Measurements from ENCODE around the gene PEX7.
"Not testable (repeated sequence)": the region's sequence is repeated elsewhere in the genome, so short reads cannot be mapped to it uniquely, and the experiment has no call there.

The PEX7 gene

DNA sequence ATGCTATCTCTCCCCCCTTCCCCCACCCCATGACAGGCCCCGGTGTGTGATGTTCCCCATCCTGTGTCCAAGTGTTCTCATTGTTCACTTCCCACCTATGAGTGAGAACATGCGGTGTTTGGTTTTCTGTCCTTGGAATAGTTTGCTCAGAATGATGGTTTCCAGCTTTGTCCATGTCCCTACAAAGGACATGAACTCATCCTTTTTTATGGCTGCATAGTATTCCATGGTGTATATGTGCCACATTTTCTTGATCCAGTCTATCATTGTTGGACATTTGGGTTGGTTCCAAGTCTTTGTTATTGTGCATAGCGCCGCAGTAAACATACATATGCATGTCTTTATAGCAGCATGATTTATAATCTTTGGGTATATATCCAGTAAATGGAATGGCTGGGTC lies 24.1 kb downstream of the PEX7 start:
- not testable (repeated sequence) for DNase-seq

DNA sequence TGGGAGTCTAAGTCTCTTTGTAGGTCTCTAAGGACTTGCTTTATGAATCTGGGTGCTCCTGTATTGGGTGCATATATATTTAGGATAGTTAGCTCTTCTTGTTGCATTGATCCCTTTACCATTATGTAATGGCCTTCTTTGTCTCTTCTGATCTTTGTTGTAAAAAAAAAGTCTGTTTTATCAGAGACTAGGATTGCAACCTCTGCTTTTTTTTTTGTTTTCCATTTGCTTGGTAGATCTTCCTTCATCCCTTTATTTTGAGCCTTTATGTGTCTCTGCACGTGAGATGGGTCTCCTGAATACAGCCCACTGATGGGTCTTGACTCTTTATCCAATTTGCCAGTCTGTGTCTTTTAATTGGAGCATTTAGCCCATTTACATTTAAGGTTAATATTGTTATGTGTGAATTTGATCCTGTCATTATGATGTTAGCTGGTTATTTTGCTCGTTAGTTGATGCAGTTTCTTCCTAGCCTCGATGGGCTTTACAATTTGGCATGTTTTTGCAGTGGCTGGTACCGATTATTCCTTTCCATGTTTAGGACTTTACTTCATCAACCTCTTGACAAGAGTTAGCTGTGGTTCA lies 27.7 kb downstream of the PEX7 start:
- DNase-seq = not testable (repeated sequence)

DNA sequence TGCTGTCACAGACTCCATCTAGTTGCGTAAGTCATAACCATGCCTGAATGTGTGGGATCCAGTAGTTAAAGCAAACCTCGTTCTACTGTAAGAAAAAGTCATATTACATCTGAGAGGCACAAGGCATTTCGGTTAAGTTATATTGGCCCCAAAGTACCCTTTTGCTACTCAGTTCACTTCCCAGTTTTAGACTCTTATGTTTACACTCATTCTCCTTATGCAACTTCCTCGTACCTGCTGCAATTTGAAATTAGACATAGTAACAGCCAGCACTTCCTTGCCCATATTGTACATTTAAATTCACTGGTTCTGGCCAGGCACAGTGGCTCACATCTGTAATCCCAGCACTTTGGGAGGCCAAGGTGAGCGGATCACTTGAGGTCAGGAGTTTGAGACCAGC lies 37.0 kb downstream of the PEX7 start:
- no peak for DNase-seq

DNA sequence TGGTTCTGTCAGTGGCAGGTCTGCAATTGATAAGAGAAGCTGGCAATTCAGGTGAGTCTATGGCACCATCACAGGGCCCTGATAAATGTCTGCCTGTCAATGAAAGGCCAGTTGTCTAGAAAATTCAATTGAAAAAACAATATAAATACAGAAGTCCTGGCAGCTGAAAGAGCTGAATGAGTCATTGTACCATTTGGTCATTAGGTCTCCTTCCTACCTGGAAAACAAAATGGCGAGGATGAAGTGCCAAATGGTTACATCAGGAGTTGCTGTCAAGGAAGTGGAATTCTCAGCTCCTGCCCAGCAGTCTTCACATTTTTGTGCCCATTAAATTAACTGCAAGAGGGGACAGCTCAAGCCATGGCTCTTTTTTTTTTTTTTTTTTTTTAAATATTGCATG lies 37.7 kb downstream of the PEX7 start:
- DNase-seq = no peak

DNA sequence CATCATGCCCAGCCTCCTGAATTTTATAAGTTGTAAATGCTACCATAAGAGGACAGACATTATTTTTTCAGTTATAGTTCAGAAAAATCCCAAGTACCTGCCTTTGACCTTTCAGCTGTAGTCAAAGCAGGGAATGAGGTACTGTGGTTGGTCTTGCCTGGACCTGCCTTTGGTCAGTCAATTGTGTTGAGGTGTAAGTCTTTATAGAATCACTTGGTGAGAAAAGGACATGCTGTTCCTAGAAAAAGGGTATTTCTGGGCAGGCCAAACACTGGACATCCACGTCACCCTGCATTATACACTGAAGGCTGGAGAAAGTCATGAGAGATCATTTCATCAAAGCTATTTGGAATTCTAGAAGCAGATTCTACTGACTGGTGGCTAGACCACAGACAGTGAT lies 40.3 kb downstream of the PEX7 start:
- no peak for DNase-seq

DNA sequence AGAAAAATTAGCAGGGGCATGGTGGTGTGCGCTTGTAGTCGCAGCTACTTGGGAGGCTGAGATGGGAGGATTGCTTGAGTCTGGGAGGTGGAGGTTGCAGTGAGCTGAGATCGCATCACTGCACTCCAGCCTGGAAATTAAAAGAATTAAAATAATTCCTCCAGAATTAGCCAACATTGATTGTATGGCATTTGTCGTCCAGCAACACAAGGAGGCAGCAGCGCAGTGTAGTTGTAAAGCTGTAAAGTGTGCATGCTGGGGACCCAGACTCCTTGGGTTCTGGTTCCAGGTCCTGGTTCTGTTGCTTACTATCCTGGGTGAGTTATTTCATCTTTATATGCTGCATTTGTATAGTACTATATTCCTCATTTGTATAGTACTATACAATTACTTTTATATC lies 41.4 kb downstream of the PEX7 start:
- DNase-seq = no peak

DNA sequence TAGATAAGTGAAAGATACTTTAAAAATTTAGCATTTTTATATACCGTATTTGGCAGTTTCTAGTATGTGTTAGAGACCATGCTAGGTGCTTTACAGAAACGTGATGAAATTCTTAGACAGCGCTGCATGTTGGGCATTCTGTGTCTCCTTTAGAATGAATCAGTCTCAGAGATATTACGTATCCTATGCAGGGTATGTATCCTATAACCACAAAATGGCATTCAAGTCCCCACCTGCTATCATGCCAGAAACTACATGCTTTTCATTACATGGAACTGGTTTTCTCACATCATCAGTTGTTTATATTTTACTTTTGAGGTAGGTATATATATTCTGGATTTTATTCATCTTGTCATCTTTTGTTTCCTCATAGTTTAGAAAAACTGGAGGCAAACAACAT lies 42.3 kb downstream of the PEX7 start:
- no peak for DNase-seq

DNA sequence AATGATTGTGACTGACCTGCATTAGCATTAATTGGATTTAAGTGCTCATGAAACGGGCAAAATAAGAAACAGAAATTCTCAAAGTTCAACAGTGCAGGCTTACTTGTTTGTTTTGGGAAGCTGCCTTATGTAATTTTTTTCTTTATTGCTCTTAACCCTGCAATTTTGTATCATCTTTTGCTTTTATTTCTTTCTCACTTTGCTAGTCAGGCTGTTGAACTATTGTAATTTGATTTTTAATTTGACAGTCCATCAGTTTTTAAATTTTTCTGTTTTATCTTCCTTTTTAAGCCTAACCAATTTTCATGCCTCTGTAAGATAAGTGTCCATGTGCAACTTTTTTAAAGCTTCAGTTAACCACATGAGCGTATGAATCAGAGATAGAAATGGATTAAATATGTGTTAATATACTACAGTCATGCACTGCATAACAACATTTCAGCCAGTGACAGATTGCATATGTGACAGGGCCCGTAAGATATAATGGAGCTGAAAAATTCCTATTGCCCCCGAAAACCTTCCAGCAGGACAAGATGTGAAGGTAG lies 44.6 kb downstream of the PEX7 start:
- no peak for DNase-seq

DNA sequence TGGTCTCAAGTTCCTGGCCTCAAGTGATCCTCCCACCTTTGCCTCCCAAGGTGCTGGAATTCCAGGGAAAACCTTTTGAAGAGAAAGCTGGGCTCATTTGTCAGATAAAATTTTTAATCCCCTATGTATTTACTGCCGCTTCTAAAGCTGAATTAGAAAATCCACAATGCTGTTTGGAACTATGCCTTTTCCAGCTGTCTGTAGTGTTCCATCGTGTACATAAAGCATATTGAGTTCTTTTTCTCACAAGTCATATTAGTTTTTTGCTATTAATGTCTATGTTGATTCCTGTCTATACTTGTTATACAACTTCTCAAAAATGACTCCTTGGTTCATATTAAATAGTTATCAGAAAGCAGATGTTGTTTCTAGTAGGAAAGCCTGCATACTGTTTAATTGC lies 47.1 kb downstream of the PEX7 start:
- DNase-seq = no peak

DNA sequence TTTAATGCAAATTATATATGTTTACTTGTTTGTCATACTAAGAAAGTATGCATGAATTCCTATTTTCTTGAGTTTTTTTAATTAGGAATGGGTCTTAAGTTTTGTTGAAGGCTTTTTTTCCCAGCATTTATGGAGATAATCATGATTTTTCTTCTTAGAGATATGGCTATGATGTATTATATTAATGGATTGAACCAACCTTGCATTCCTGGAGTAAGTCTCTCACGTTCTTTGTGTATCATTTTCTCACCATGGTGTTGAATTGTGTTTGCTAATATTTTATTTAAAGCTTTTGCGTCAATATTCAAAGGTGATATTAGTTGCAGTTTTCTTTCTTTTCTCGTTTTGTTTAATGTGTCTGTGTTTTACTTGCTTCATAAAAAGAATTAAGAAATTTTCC lies 51.4 kb downstream of the PEX7 start:
- no peak for DNase-seq

DNA sequence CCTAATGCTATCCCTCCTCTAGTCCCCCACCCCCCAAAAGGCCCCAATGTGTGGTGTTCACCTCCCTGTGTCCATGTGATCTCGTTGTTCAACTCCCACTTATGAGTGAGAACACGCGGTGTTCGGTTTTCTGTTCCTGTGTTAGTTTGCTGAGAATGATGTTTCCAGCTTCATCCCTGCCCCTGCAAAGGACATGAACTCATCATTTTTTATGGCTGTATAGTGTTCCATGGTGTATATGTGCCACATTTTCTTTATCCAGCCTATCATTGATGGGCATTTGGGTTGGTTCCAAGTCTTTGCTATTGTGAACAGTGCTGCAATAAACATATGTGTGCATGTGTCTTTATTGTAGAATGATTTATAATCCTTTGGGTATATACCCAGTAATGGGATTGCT lies 54.1 kb downstream of the PEX7 start:
- not testable (repeated sequence) for DNase-seq

DNA sequence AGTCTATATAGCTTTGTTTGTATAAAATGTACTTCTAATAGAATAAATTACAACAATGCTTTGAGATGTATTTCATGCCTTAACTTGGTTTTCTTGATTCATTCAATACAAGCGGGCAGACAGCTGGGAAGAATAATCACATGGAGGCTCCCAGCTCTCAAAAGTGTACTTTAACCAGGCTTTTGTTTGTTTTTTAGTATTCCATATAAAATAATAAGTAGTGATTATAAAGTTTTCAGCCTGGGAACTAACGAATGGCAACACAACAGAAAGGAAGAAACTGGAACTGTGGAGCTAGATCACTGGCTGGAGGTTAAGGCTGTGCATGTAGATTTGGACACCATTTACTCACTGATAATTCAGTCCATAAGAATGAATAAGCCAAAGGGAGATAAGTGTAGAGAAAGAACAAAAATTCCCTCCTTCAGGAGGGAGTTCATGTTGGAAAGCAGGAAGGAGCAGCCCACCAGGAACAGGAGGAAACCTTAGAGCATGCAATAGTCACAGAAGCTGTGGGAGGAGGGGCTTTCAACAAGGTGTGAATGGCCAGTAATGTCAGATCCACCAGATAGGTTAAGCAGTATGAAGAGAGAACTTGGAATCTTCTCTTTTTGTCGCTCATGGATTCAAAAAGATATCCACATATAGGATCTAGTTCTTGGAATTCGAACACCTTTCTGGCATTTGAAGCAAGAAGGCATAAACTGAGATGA lies 58.5 kb downstream of the PEX7 start:
- no peak for DNase-seq

DNA sequence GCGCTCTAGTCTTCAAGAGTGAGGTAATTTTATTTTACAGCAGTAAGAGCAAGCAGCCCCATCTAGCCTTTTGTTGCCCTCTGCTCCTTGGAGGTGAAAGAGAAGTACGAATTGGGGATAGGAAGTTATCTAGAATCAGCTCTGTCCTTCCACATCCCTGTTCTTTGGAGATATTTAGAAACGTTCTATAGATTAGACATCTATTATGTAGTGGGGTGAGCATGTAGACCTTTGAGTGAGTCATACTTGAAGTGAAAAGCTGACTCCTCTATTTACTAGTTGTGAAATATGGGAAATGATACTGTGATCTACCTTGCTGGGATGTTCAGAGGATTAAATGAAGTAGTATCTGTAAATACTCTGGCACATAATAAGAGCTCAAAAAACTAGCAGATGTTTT lies 63.7 kb downstream of the PEX7 start:
- no peak for DNase-seq

DNA sequence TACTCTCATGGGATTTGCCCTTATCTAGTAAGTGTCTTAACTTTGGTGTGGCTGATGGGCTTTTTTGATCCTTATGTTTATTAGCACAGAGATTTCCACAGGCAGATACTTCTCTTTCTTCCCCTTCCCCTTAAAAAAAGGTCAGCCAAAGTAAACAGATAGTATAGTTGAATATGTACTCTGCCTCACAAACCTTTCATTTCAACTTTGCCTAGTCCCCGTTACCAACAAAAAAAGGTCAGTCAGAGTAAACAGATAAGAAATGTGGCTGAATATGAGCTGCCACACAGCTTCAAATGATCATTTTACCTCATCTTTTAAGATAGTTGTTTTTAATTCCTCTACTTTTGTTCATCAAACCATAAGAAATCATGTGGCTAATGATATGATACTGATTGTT lies 65.6 kb downstream of the PEX7 start:
- no peak for DNase-seq

DNA sequence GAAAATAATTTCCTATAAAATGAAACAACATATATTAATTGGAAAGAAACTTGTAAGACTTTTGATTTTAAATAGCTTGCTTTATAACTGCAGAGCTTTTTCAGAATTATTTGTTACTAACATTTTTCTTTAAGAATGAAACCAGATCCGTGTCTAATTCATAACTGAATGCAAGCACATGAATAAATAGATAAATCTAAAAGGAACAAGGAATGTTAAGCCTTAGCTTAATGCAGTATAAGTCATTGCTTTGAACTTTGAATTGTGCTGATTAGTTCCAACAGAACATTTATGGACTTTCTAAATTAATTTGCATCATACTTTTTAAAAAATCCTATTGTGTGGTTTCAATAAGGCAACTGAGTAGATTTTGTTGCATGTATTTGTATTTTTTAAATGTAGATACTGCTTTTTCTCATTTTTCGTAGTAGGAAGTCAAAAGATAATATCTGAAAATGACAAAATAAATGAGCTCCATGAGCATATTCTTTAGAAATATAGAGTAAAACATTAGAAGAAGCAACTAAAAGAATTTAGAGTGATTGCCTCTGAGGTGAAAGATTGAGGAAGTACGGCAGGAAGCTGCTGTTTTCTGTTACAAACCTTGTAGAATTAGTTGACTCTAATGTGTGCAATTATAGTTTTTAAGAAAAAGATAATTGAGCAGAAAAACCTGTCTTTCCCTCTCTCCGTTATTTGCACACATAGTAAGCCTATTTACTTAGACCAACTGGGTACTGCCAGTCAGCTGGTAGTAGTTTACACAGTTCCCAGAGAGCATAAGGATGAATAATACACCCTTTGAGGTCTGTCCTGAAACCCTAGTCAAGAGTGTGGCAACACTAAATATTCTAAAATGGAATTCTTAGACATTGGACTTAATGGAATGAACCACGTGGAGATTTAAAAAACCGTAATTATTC lies 67.1 kb downstream of the PEX7 start:
- no peak for DNase-seq

DNA sequence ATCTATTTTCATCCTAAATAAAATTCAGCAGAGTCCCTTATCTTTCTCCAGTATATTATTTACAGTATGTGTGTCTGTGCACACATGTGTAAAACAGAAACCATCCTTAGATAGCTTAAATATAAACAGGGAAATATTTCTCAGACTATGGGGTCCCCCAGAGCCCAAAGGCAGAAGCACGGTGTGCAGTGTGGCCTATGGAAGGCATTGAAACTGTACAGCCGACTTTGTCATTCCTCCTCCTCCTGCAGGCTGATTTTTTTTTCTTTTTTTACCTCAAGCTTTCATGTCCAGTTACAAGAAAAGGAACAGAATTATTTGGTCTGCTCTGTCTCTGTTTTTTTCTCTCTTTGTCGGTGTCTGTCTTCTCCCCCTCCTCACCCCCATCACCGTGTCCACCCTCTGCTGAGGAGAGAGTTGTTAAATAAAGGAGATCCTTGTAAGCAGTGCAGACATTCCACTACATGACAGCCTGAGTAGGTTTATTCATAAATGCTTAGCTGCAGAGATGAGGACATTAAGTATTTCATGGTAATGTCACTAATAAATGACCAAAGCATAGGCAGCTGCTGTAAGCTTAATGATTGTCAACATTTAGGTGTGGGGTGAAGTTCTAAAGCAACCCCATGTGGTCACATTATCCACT lies 67.9 kb downstream of the PEX7 start:
- DNase-seq = no peak

DNA sequence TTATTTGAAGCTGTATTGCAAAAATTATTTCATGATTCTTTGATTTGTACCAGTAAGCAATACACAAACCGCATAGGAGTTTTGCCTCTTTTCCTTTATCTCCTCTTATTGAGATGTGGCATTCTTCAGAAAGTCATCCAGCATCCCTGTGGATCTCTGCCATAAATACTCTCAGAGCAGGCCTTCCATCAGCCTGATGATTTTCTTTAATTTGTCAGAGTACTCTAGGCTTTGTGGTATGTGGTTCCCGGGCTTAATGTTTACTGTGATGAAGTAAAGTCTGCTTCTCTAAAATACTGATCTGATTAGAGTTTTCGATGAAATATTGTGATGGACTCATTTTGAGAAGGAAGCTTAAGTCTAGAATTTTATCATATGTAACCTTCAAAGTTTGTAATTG lies 68.6 kb downstream of the PEX7 start:
- DNase-seq = no peak

DNA sequence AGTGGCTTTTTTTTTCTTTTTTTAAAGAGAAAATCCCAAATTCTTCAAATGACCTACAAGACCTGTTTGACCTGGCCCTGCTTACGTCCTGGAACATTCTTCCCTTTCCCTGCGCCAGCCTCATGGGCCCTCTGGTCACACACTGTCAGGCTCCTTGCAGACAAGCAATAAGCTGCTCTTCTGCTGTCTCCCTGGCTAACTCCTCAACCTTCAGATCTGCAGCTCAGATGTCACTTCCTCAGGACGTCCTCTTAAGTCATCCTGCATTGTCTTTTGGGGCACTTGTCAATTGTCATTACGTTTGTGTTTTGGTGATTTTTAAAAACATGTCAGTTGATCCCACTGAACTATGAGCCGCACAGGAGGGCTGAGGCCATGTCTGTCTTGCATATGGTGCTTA lies 70.8 kb downstream of the PEX7 start:
- no peak for DNase-seq

DNA sequence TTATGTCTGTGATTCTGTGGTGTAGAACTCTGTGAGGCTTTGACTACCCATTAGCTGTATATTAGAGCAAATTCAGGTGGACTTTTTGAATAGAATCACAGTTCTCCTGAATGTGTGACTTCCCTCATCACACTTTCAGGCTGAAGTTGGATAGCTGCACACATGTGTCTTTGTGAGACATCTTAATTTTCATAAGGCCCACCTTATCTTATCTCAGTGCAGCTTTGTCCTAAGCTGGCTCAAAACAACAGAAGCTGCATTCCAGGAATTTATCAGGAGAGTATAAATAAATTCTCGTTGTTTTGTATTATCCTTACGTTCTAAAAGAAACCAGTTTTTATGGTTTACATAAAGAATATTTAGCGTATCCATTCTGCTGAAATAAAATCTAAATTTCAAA lies 73.5 kb downstream of the PEX7 start:
- DNase-seq = no peak

DNA sequence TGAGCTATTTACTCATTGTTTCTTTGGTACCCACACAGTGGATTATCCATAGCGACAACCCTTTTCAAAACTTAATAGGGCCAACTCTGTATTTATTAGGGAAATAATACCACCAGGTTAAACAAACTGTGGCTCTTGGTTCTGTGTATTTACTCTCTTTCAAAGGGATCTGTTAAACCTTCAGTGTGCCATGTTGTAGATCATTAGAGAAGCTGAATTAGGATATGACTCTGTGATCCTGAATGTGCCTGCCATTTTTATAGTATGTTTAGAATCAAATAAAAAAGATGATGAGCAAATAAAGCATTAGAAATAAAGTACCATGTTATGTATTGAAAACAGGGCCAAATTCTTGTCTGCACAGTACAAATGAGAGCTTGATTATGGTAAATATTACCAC lies 74.7 kb downstream of the PEX7 start:
- DNase-seq = no peak

DNA sequence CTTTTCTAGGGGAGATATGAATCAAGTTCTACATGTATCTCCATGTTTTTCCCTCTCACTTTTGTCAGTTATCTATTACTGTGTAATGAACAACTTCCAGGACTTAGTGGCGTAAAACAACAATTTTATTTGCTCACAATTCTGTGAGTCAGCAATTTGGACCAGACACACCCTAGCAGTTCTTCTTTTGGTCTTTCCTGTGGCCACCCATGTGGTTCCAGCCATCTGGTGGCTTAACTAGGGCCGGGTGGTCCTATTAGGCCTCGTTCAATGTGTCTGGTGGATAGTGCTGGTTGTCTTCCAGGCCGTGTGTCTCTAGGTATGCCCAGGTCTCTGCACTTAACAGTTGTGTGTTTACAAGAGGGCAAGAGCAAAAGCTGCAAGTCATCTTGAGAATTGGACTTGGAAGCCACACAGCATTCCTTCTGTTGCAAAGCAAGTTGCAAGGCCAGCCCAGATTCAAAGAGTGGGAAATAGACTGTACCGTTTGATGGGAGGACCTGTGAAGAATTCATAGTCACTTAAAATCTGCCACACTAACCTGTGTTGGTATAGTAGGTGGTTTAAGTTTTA lies 78.9 kb downstream of the PEX7 start:
- no peak for DNase-seq

DNA sequence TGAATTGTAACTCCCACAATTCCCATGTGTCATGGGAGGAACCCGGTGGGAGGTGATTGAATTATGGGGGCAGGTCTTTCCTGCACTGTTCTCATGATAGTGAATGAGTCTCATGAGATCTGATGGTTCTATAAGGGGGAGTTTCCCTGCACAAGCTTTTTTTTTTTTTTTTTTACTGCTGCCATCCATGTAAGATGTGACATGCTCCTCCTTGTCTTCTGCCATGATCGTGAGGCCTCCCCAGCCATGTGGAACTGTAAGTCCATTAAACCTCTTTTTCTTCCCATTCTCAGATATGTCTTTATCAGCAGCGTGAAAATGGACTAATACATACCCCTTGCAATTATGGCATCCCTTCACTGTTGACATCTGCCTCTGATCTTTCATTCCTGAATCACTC lies 82.1 kb downstream of the PEX7 start:
- not testable (repeated sequence) for DNase-seq

DNA sequence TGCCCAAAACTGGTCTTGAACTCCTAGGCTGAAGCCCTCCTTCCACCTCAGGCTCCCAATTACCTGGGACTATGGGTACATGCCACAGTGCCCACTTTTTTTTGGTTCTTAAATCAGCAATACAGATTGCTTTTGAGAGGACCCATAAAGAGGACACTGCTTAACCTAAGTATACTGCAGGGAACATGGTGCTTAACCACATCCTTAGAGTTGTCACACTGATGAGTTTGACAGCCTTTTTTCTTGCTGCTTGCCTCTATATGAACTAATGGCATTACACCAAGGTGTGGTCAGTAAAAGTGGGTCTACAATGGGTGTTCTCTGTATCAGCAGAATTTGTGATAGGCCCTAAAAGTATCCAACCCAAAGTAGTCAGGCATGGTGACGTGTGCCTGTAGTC lies 92.6 kb downstream of the PEX7 start:
- DNase-seq = no peak

All from 8988T (cell line).